HG02973 (cell line): Measurements from ENCODE around the gene RERE.

Source experiments
- ATAC-seq: cut with Tn5 transposase; IDR thresholded peaks from one replicate; pipeline ENCODE4 v1.9.1; 2021; ENCODE audit warnings: moderate library complexity; ENCODE audit not compliant: unreplicated experiment

Gene RERE

GRCh38 chr1:8589571-8589970 lies 227.9 kb downstream of the RERE start:
- no peak for ATAC-seq

GRCh38 chr1:8587784-8588183 lies 229.7 kb downstream of the RERE start:
- ATAC-seq = no peak

GRCh38 chr1:8586438-8586837 lies 231.0 kb downstream of the RERE start:
- no peak for ATAC-seq

- ATAC-seq = no peak
Measured at GRCh38 chr1:8584316-8584715, 233.1 kb downstream of the RERE start.

GRCh38 chr1:8583031-8583430 lies 234.4 kb downstream of the RERE start:
- ATAC-seq = no peak

- ATAC-seq = no peak
Measured at GRCh38 chr1:8580566-8580965, 236.9 kb downstream of the RERE start.

- ATAC-seq = no peak
Measured at GRCh38 chr1:8578936-8579335, 238.5 kb downstream of the RERE start.

GRCh38 chr1:8578132-8578877 lies 239.1 kb downstream of the RERE start:
- ATAC-seq = no peak

GRCh38 chr1:8574985-8575384 lies 242.5 kb downstream of the RERE start:
- ATAC-seq = no peak

- ATAC-seq = no peak
Measured at GRCh38 chr1:8572106-8572505, 245.3 kb downstream of the RERE start.

- no peak for ATAC-seq
Measured at GRCh38 chr1:8571200-8571984, 246.0 kb downstream of the RERE start.

- ATAC-seq = no peak
Measured at GRCh38 chr1:8570465-8570864, 247.0 kb downstream of the RERE start.

- no peak for ATAC-seq
Measured at GRCh38 chr1:8569242-8569641, 248.2 kb downstream of the RERE start.

GRCh38 chr1:8568837-8569236 lies 248.6 kb downstream of the RERE start:
- ATAC-seq = no peak

GRCh38 chr1:8567146-8567545 lies 250.3 kb downstream of the RERE start:
- no peak for ATAC-seq

- no peak for ATAC-seq
Measured at GRCh38 chr1:8565802-8566201, 251.6 kb downstream of the RERE start.

- no peak for ATAC-seq
Measured at GRCh38 chr1:8563944-8564537, 253.4 kb downstream of the RERE start.

- ATAC-seq = no peak
Measured at GRCh38 chr1:8562881-8563865, 254.3 kb downstream of the RERE start.

- no peak for ATAC-seq
Measured at GRCh38 chr1:8562222-8562621, 255.2 kb downstream of the RERE start.

- ATAC-seq = no peak
Measured at GRCh38 chr1:8560611-8561544, 256.6 kb downstream of the RERE start.
